SK-N-SH (cell line): ENCODE data around the gene MTAP. TPM values are rescaled to one million over a fixed set of nuclear protein-coding genes. Genes with fewer than 3 reads are reported as not detected.

Source experiments
- polyA plus RNA-seq, 3 experiments: library from polyadenylated mRNA; depleted of rRNA; stranded (reverse); fragments of >200 nt; gene quantifications; 2 replicates each; pipeline ENCODE4 v1.2.3, GENCODE V29; 2012

MTAP gene
- polyA plus RNA-seq, 1 of the 3 experiments (the other 2 are of a cell fraction) = 9.8 TPM

Other genes with a start within 250 kb of the MTAP start
- gene CDKN2A, start 191.8 kb downstream of the MTAP start, polyA plus RNA-seq (2012; rRNA removed) = 34.1 and 41.4 TPM in 2 replicates
- gene CDKN2B-AS1, start 192.2 kb downstream of the MTAP start, polyA plus RNA-seq (2012; rRNA removed) = 0.25 and 0.44 TPM in 2 replicates
- 6.3 and 6.4 TPM in 2 replicates for gene CDKN2B, start 206.7 kb downstream of the MTAP start, polyA plus RNA-seq (2012; rRNA removed)